GM20000 (cell line): ENCODE results near the gene DHRS3.

ENCODE experiments used
- DNase-seq: peaks from one replicate; pipeline ENCODE4 v3.0.0; 2012; ENCODE audit warnings: low spot score
- CTCF ChIP-seq: IDR thresholded peaks from 2 replicates; pipeline ENCODE4 v1.5.1; 2012; ENCODE audit warnings: mild to moderate bottlenecking, control low read depth; ENCODE audit errors: extremely low read depth, missing control alignments

Gene DHRS3

GRCh38 chr1:12546771-12547585, 71.0 kb downstream of the DHRS3 start:
- TF ChIP-seq CTCF = no peak
- no peak for DNase-seq

GRCh38 chr1:12544992-12545391, 73.0 kb downstream of the DHRS3 start:
- TF ChIP-seq CTCF = no peak
- DNase-seq = no peak

GRCh38 chr1:12544357-12544756, 73.7 kb downstream of the DHRS3 start:
- DNase-seq = no peak
- no peak for TF ChIP-seq CTCF

GRCh38 chr1:12543740-12544154, 74.3 kb downstream of the DHRS3 start:
- TF ChIP-seq CTCF = no peak
- no peak for DNase-seq

- no peak for DNase-seq
- TF ChIP-seq CTCF = no peak
Observed at GRCh38 chr1:12542616-12543592, 75.1 kb downstream of the DHRS3 start.

GRCh38 chr1:12542138-12542465, 75.9 kb downstream of the DHRS3 start:
- DNase-seq = no peak
- TF ChIP-seq CTCF = no peak

GRCh38 chr1:12541274-12542137, 76.5 kb downstream of the DHRS3 start:
- TF ChIP-seq CTCF = no peak
- DNase-seq = no peak
